ENCODE data around the gene TFAP2A.
A peak's percentile ranks its signal among the peaks of the same experiment; 100 is the strongest.

- TF ChIP-seq EP300 (conservative IDR thresholded peaks at IDR 0.05; ENCODE audit: poor library complexity, severe bottlenecking): no peak
- TF ChIP-seq CTCF (IDR thresholded peaks at IDR 0.05; ENCODE audit: poor library complexity, severe bottlenecking): no peak
- no peak for TF ChIP-seq REST (IDR thresholded peaks at IDR 0.05; ENCODE audit: borderline replicate concordance)
- peak; percentile 18 for TF ChIP-seq RAD21 (conservative IDR thresholded peaks at IDR 0.05)
- no peak for TF ChIP-seq POLR2AphosphoS5 (IDR thresholded peaks at IDR 0.05)
- no peak for TF ChIP-seq TAF1 (IDR thresholded peaks at IDR 0.05; ENCODE audit: low read depth)
- TF ChIP-seq MXI1 (conservative IDR thresholded peaks at IDR 0.05; ENCODE audit: poor library complexity, severe bottlenecking): no peak
- TF ChIP-seq SMC3 (conservative IDR thresholded peaks at IDR 0.05; ENCODE audit: poor library complexity): no peak
- TF ChIP-seq EZH2 (IDR thresholded peaks at IDR 0.05; ENCODE audit: borderline replicate concordance, insufficient read depth, low read length, poor library complexity, severe bottlenecking): peak; percentile 31
Observed at GRCh38 chr6:10414756-10415616, at the start of gene TFAP2A.

All from neural cell (in vitro differentiated cells).